SW480 (cell line): Measurements from ENCODE around the gene SARDH.
A peak's percentile ranks its signal among the peaks of the same experiment; 100 is the strongest.

Experiments used
- DNase-seq: peaks from one replicate; pipeline ENCODE4 v3.0.0-alpha.2; 2016; ENCODE audit warnings: low spot score

SARDH gene

DNA sequence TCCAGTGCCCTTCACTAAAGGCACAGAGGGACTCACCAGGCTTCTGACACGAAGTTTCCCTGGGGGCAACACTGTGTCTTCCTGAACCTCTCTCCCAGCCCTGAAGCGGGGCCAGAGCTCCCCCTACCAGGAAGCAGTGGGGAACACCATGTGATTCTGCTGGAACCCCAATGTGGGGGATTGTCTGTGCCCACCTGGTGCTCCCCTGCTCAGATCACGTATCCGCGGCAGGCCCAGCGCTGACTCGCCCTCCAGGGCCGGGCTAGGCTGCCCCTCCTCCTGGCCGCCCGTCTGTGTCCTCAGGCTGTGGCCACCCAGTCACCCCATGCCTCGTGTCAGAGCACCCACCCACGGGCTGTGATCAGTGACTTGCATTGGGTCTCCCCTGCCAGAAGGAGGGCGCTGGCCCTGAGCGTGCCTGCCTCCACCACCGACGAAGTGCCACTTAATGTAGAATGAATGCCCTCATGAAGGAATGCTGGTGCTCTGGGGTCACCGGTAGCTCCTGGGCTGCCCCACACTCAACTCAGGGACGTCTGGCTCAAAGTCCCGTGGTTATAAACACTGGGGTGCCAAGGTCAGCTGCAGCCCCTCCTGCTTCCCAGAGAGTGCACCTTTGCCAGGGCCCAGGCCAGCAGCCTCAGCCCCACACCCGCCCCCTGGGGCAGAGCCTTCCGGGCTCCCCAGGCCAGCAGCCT is 22.1 kb downstream of the SARDH start:
- peak; percentile 43 for DNase-seq

DNA sequence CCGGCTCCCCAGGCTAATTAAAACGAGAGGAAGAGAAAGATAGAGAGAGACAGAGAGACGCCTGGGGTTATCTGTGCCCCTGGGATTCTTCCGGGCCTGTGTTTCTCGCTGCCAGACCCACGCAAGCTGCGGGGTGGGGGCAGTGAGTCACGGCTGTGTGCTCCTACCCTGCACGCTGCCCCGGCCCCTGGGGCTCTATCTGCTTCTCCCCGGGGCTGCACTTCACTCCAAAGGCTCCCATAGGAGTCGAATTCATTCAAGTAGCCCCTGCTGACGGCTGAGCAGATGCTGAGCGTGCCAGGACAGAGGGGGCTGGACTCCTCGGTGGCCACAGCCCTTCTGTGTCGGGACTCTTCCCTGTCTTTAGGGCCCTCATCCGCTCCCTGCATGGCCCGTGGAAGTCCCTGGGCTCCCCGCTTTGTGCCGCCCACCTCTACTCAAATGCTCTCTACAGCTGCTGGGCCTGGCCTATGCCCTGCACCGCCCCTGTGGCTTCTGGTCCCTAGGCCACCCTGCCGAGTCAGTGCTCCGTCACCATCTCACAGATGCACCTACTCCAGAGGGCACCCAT is 22.8 kb downstream of the SARDH start:
- DNase-seq: no peak

DNA sequence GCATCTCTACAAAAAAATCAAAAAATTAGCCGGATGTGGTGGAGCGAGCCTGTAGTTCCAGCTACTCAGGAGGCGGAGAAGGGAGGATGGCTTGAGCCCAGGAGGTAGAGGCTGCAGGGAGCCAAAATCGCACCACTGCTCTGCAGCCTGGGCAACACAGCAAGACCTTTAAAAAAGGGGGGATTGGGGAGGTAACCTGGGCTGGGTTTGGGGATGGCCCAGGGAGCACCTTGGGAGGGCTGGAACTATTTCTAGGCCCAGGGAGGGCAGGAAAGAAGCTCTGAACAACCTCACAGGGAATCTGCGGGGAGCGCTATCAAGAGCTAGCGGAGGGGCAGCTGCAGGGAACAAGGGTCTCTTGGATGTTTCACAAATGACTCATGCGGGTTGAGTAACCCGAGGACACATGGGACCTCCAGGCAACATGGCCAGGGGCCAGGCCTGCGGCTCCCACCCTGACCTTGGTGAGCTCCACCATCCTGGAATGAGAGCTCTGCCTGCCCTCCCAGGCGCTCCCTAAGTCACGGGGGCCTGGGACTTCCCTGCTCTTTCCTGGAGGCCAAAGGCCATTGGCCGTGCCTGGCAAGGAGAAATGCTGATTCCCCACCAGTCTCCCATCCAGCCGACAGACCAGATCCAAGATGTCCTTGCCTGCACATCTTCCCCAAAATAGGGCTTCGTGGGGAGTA is 23.4 kb downstream of the SARDH start:
- DNase-seq: no peak

DNA sequence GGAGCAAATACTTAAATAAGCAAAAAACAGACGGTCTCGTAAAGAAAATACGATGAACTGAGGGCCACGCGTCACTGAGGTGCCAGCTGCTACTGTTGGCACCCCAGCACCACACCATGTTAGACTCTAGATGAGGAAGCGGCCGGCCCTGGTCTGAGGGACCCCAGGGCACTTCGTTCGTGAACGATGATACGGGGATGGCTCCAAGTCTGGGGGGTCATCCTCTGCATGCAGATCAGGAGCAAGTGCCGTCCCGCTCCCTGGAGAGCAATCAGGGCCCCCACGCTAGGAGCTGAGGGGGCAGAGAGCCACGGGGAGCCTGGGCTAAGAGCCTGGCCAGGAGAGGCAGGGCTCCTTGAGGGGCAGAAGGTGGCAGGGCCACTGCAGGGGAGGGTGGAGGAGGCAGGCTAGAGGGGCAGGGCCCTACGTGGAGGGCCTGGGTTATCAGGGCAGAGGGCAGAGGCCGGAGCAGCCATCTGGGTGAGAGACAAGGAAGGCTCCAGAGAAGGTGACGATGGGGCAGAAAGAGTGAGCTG is 24.1 kb downstream of the SARDH start:
- DNase-seq: no peak

DNA sequence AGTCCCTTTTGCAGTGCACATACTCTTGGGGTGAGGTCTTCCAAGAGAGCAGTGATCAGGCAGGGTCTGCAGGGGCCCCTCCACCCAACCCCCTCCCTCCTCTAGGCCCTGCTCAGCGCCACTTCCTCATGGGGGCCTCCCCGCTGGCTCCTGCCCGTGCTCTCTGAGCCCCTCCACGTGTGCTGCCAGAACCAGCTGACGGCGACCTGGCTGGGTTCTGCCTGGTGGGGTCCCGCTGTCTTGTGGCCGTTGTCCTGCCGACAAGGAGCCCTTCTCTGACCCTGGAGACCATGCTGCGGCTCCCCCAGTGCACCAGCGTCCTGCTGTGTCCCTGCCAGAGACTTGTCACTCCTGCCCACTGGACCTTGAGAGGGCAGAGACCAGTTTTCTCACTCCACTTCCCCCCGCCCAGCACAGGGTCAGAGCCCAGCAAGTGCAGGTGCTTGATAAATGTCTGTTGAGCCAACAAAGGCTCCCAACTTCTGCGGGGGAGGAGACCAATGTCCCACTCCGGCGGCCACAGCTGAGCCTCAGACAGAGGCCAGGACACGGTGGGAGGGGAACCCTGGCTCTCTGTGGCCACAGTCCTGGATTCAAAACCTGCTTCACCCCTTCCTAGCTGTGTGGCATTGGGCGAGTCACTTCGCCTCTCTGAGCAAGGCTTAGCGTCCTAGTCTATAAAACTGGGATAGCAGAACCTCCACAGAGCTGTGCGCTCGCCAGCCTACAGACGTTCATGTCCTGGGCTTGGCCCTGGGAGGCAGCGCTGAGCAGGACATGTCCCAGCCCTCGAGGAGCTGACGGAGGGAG is 24.8 kb downstream of the SARDH start:
- no peak for DNase-seq

DNA sequence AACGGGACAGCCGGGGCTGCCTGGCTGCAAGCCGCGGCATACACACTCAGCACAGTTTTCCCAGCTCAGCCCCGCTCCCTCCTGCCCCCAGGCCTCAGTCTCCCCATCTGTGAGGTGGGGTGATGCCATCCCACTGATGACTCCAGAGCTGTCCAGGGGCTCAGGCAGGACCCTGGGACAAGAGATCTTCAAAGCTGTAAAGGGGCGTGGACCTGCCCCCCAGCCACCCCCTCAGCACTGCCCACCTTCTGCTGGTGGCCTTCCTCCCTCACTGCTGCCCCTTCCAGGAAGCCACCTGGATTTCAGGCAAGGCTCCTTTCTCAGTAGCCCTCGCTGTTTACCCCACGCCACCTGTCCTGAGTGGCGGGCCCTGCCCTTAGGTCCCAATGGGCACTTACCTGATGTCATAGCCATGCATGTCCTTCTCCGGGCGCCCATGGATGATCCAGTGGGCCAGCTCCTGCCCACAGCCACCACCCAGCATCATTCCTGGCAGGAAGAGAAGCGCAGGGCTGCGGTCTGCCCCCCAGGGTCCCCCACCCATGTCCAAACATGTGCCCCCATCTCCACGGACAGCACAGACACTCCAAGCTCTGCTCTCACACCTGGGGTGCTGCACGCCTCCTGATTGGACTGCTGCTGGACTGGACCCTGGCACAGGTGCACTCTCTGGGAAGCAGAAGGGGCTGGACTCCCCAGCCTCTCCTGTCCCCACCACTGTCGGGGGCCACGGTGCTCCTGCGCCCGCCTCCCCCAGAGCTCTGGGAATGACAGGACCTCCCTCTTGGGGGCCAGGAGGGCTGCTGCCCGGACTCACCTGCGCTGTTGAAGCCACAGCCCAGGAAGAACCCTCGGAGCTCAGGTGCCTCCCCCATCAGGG is 25.7 kb downstream of the SARDH start:
- DNase-seq: no peak

DNA sequence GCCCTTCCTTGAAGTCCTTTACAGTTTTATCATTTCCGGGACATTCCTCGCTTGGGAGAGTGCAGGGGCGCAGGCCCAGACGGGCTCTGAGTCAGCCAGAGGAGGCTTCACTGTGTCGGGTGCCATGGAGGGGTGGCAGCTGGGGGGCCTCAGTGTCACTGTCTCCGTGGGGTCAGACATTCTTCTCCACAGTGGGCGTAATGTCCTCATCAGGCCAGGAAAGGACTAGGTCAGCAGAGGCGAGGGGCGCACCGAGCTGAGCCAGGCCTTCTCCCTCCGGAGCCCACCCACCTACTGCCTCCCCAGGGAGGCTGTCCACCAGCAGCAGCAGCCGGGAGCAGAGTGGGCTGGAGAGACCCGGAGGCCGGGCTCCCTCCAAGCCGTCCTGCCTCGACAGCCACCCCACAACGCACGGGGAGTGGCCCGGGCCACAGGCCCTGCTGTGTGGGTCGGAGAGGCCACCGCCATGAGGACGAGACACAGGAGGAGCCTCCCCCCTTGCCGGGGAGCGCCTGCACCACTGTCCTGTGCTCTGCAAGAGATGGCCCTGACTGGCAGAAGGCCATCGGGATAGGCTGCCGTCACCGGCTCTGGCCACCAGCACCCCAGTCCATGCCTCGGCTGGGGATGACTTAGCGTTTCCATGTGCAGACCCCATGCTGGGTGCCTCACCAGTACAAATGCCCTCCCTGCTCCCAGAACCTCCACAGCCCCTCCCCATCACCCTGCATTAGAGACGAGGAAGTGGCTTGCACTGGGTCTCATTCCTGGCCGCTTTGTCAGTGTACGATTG is 26.5 kb downstream of the SARDH start:
- DNase-seq: no peak

DNA sequence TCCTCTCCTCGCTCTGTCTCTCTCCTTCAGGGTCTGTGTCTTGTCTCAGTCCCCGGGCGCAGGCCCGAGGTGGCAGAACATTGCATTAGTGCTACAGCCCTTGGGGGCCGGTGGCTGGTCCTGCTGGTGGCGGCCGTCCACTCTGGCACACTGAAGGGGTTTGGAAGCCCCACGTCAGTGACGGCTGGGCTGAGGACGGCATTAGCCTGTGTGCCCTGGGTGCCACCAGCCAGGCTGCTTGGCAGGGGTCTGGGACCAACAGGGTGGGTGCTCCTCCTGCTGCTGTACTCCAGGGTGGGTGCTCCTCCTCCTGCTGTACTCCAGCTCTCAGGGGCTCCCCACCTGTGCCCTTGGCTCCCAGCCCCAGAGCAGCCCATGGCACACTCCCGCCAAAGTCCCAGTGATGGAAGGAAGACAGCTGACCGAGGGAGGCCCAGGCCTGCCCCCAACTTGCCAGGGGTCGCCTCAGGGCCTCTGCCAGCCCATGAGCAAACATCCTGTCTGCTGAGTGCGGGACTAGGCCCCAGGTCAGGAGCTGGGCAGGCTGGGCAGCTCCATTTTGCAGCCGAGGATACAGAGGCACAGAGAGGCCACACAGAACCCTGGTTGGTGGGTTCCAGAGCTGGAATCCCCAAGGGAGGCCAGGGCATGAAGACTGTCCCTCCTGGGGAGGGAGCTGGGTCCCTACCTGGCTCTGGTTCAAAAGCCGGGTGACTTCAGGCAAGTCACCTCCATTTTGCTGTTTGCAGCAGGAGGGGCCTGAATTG is 27.3 kb downstream of the SARDH start:
- no peak for DNase-seq

DNA sequence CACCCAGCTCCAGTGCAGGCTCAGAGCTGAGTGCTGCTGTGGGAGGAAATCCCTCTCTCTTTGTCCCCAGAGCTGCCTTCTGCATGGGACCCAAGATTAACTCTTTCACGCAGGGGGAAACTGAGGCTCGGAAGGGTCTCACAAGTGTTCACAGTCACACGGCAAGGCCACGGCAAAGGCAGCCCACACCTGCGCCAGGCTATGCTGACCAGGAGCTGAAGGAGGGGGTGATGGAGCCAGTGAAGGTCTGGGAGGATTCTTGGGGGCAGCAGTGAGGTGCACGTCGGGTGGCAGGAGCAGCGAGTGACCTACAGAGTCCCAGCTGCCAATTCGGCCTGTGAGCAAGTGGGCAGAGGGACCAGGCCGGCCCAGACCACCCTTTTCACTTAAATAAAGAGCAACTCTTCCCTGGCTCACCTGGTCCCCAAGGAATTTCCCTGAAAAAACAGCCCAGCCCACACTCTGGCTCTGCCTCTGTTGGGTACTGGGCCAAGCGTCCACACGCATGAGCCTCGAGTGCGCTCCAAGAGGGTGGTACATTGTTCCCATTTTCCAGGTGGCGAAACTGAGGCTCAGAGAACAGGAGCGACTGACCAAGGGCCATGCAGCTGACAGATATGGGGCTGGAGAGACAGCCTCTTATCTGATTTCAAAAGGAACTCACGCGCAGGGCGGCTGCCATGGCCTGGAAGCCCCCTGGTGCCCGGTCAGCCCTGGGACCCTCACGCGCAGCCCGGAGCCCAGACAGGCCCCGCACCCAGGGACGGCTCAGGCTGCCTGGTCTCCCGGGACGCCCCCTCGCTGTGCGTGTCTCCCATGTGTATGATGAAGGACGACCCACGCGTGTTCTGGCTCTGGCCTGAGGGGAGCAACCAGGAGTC is 28.2 kb downstream of the SARDH start:
- no peak for DNase-seq

DNA sequence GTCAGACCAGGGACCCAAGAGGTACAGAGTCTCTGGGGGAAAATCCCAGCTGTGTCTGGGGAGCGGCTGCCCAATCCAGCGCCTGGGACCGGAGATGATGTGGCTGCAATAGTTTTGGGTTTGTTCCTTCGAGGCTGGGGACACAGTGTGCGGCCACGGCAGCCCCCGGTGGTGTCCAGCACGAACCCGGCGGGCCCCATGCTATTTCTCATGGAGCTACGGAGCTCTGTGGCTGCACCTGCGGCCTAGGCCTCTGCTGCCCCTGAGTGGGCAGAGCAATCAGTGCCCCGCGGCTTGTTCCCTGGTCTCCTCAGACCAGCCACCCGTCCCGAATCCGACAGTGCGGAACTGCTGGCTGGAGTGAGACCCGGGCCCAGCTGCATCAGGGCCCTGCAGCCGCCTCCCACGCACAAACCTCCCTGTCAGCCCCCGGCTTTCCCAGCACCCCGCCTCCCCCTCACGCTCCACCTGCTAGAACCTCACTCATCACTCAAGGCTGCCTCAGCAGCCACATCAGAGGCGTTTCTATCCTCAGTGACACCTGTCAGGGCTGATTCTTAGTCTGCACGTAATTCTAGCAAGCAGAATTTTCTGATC is 29.0 kb downstream of the SARDH start:
- DNase-seq: peak; percentile 50

DNA sequence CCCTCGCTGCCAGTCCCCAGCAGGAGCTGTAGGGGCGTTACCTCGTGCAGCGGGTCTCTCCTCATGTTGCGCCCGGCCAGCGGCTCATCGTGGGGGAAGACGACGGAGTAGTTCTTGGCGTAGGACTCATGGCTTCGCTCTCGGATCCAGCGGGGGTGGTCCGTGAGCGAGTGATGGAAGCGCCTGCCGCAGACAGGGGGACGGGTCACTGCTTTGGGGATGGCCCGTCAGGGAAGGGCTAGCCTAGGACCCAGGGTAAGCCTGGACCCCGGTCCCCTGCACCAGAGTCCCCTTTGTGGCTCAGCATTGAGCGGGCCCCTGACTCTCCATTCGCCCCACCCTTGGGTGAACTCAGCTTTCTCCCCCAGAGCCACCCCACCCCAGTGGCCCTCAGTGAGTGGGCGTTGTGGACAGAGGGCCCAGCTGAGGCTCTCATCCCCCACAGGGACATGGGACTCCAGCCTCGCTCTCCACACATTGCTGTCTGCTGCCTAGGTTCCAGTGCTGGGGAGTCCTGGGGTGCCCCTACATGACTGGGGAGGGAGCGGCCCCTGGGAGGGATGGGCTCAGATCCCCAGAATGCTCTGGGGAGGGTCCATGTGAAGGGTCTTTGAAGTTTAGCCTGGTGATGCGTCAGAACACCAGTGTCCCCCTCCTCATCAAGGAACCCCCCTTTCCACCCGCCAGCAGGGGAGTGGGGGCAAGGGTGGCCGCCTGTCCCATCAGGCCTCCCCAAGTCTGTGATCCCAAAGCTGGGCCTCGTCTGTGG is 29.7 kb downstream of the SARDH start:
- DNase-seq: no peak

DNA sequence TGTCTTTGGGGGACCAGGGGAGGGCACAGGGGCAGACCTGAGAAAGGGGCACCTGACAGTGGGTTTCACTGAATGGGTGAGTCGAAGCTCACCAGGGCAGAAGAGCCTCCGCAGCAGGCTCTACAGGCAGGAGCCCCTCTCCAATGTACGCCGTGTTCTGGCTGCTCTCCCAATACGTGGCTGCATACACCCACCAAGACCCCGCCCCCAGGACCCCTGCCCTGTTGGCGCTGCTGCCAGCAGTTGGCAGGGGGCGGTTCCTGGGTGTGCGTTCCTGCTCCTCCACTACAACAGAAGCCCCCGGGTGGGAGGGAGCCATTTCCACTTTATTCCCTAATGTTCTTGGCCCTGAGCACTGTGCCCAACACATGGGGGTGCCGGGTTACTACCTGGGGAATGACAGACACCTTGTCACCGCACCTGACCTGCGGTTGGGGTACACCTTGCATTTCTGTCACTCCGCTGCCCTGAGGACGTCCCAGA is 30.3 kb downstream of the SARDH start:
- DNase-seq: no peak

DNA sequence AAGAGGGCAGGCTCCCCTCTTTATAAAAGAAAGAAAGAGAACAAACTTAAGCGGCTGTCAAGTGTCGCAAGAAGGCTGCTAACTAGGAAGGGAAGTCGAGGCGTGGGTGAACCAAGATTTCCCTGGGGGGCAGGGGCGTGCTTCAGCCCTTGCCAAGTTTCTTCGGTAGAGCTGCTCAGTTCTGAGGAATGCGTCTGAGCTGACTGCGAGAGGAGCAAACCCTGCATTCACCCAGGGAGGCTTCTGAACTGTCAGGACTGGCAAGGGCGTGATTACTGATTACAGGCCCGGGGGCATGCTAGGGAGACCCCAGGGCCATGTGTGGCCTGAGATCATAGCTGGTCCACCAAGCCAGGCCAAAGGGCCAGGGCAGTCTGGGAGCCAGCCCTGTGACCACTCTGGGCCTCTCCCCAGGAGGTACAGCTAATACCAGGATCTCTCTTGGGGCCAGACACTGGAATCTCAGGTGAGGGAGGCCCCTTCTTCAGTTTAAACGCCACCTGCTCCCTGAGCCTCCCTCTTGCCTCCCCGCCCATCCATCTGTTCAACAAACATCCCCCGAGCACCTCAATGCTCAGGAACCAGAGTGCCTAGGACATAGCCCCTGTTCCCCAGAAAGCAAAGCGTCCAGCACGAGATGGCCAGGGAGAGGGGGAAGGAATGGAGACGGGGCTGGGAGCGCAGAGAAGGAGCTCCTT is 30.9 kb downstream of the SARDH start:
- no peak for DNase-seq

DNA sequence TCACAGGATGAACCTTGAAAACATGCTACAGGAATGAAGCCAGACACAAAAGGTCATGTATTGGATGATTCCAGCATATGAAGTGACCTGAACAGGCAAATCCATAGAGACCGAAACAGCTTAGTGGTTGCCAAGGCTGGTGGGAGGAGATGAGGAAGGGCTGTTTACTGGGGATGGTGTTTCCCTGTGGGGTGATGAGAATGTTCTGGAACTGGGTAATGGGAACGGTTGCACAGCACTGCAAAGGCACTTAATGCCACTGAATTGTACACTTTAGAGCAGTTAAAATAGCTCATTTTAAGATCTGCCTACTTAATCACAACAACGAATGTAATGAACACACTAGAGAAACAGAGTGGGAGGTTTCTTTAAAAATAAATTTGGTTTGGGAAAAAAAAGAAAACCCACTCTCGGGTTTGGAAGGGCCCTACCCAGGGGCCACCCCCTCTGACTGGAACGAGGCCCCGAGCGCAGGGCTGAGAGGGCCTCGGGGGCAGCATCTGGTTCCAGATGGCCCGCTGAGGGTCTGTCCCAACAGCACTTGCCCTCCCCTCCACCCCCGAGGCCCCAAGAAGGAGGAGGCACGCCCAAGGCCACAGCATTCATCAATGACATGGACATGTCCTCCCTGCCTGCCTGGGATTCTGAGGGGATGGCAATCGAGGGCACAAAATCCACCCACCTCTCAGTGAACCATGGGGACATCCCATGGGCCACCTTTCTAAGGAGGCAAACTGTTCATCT is 31.7 kb downstream of the SARDH start:
- DNase-seq: no peak

DNA sequence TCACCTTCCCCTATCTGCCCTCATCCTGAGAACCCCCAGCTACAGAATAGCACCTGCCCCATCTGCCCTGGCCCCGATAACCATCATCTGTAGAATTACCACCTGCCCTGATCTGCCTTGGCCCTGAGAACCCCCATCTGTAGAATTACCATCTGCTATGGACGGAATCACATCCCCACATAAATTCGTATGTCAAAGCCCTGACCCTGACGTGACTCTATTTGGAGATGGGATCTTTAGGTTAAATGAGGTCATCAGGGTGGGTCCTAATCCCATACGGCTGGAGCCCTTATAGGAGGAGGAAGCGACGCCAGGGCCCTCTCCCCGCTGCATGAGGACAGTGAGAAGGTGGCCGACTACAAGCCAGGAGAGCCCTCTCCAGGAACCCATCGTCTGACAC is 32.6 kb downstream of the SARDH start:
- no peak for DNase-seq

DNA sequence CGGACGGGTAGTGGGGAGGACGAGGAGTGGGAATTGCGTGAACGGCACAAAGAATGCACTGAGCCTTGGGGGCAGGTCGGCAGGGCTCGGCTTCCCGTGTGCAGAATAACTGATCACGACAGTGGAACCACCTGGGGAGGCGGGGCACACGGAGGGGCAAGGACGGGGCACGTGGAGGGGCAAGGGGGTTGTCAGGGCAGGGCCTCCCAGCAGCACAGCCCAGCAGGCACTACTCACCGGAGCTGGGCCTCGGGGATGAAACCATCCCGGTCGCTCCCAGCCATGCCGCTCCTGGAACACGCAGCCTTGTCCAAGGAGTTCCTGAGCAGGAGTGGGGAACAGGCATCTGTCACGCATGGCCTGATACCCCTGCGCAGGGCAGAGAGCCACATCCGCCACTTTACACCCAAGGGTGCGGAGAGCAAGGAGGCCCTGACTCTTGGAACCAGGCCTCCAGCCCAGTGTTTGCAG is 33.4 kb downstream of the SARDH start:
- DNase-seq: no peak
